Upper lobe of left lung (tissue), 4 donors: ENCODE results near the gene CXCR6.

Experiments
- POLR2A ChIP-seq, 4 donors: fragments of 450-650 bp; IDR thresholded peaks; one replicate each; pipeline ENCODE4 v1.5.1; 2016 to 2017; ENCODE audit warnings: antibody characterized with exemption in 4 of 4, mild to moderate bottlenecking in 2 of 4
- TF ChIP-seq, protein P1 (sequence below), 6 experiments: fragments of 450-650 bp in 4 of 6; fragments of 200-600 bp in 2 of 6; sonication (generic) in 2 of 6; IDR thresholded peaks; one replicate each; pipeline ENCODE4 v1.5.1; 2016 to 2019; ENCODE audit warnings: antibody characterized with exemption in 6 of 6

- TF ChIP-seq, protein P1, sequence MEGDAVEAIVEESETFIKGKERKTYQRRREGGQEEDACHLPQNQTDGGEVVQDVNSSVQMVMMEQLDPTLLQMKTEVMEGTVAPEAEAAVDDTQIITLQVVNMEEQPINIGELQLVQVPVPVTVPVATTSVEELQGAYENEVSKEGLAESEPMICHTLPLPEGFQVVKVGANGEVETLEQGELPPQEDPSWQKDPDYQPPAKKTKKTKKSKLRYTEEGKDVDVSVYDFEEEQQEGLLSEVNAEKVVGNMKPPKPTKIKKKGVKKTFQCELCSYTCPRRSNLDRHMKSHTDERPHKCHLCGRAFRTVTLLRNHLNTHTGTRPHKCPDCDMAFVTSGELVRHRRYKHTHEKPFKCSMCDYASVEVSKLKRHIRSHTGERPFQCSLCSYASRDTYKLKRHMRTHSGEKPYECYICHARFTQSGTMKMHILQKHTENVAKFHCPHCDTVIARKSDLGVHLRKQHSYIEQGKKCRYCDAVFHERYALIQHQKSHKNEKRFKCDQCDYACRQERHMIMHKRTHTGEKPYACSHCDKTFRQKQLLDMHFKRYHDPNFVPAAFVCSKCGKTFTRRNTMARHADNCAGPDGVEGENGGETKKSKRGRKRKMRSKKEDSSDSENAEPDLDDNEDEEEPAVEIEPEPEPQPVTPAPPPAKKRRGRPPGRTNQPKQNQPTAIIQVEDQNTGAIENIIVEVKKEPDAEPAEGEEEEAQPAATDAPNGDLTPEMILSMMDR (IDR thresholded peaks at IDR 0.05), result no peak
- TF ChIP-seq POLR2A (IDR thresholded peaks at IDR 0.05), result no peak
Measured at GRCh38 chr3:45958321-45958791, 15.1 kb downstream of the CXCR6 start.
